Left kidney (tissue), 8 donors: ENCODE results near the gene PRDX5. TPM values are rescaled to one million over a fixed set of nuclear protein-coding genes. Genes with fewer than 3 reads are reported as not detected.

Experiments
- DNase-seq: peaks from one replicate; pipeline ENCODE4 v3.0.0-alpha.2; 2013
- long read RNA-seq, 8 donors: transcript quantifications; one replicate each; lab custom pipeline, GENCODE V29; 2026
- polyA plus RNA-seq: library from polyadenylated mRNA; unstranded; fragments of 120-200 nt; gene quantifications from one replicate; pipeline ENCODE4 v1.2.1, GENCODE V29; 2013; ENCODE audit not compliant: insufficient read length

The PRDX5 gene
- 148 TPM for polyA plus RNA-seq
- long read RNA-seq, donor 1, transcript PRDX5-202 (4 exons, 463 nt), result minor isoform, 12 of 302 reads
- long read RNA-seq, donor 1, transcript PRDX5-201 (6 exons, 893 nt), result major isoform, 165 of 302 reads
- long read RNA-seq, donor 1, transcript PRDX5-203 (5 exons, 596 nt), result minor isoform, 10 of 302 reads
- long read RNA-seq, donor 1, partial matches to known transcripts, result 90 of 302 reads
- long read RNA-seq, donor 1, other reads (novel, unspliced or antisense), result 25 of 302 reads
- long read RNA-seq, donor 2, transcript PRDX5-202 (4 exons, 463 nt), result minor isoform, 10 of 215 reads
- long read RNA-seq, donor 2, transcript PRDX5-201 (6 exons, 893 nt), result major isoform, 148 of 215 reads
- long read RNA-seq, donor 2, partial matches to known transcripts, result 41 of 215 reads
- long read RNA-seq, donor 2, other reads (novel, unspliced or antisense), result 12 of 215 reads
- long read RNA-seq, donor 3, transcript PRDX5-202 (4 exons, 463 nt), result minor isoform, 9 of 219 reads
- long read RNA-seq, donor 3, transcript PRDX5-201 (6 exons, 893 nt), result major isoform, 122 of 219 reads
- long read RNA-seq, donor 3, partial matches to known transcripts, result 72 of 219 reads
- long read RNA-seq, donor 3, other reads (novel, unspliced or antisense), result 14 of 219 reads
- long read RNA-seq, donor 4, transcript PRDX5-201 (6 exons, 893 nt), result major isoform, 18 of 37 reads
- long read RNA-seq, donor 4, partial matches to known transcripts, result 17 of 37 reads
- long read RNA-seq, donor 4, other reads (novel, unspliced or antisense), result 0 of 37 reads
- long read RNA-seq, donor 5, transcript PRDX5-201 (6 exons, 893 nt), result major isoform, 277 of 450 reads
- long read RNA-seq, donor 5, transcript PRDX5-203 (5 exons, 596 nt), result minor isoform, 9 of 450 reads
- long read RNA-seq, donor 5, transcript PRDX5-202 (4 exons, 463 nt), result minor isoform, 12 of 450 reads
- long read RNA-seq, donor 5, partial matches to known transcripts, result 120 of 450 reads
- long read RNA-seq, donor 5, other reads (novel, unspliced or antisense), result 32 of 450 reads
- long read RNA-seq, donor 6, transcript PRDX5-202 (4 exons, 463 nt), result minor isoform, 12 of 275 reads
- long read RNA-seq, donor 6, transcript PRDX5-201 (6 exons, 893 nt), result major isoform, 147 of 275 reads
- long read RNA-seq, donor 6, transcript PRDX5-203 (5 exons, 596 nt), result minor isoform, 5 of 275 reads
- long read RNA-seq, donor 6, partial matches to known transcripts, result 97 of 275 reads
- long read RNA-seq, donor 6, other reads (novel, unspliced or antisense), result 14 of 275 reads
- long read RNA-seq, donor 7, transcript PRDX5-201 (6 exons, 893 nt), result major isoform, 242 of 397 reads
- long read RNA-seq, donor 7, transcript PRDX5-202 (4 exons, 463 nt), result minor isoform, 22 of 397 reads
- long read RNA-seq, donor 7, transcript PRDX5-203 (5 exons, 596 nt), result minor isoform, 5 of 397 reads
- long read RNA-seq, donor 7, partial matches to known transcripts, result 110 of 397 reads
- long read RNA-seq, donor 7, other reads (novel, unspliced or antisense), result 18 of 397 reads
- long read RNA-seq, donor 8, transcript PRDX5-201 (6 exons, 893 nt), result major isoform, 75 of 96 reads
- long read RNA-seq, donor 8, partial matches to known transcripts, result 10 of 96 reads
- long read RNA-seq, donor 8, other reads (novel, unspliced or antisense), result 9 of 96 reads

- peak; percentile 93 for DNase-seq
These were observed at the start of gene PRDX5 for GRCh38 chr11:64317961-64318765. TSS of gene PRDX5 (plus strand) at chr11:64318121. CDS start at chr11:64318216, 95 bp downstream.

- DNase-seq, result no peak
These were observed 48.9 kb upstream of the PRDX5 start for GRCh38 chr11:64268893-64269539.

GRCh38 chr11:64269540-64270220 lies 48.2 kb upstream of the PRDX5 start:
- DNase-seq, result peak; percentile 98

GRCh38 chr11:64275031-64275800 lies 42.7 kb upstream of the PRDX5 start:
- no peak for DNase-seq

DNA sequence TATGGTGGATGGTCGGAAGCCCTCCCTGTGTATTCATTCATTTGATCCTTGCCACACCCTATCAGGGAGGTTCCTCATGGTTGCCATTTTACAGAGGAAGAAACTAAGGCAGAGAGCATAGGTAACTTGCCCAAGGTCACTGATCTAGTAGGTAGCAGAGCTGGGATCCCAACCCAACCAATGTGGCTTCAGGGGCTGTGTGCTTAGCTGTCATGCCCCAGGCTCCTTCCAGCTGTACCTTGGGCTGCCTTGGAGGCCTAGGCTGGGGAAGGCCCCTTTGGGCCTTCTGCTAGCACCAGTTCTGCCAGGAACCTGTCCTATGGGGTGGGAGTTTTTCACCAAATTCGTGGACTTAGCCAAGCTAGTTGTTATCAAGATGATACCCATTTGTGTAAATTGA lies 42.1 kb upstream of the PRDX5 start:
- no peak for DNase-seq

DNA sequence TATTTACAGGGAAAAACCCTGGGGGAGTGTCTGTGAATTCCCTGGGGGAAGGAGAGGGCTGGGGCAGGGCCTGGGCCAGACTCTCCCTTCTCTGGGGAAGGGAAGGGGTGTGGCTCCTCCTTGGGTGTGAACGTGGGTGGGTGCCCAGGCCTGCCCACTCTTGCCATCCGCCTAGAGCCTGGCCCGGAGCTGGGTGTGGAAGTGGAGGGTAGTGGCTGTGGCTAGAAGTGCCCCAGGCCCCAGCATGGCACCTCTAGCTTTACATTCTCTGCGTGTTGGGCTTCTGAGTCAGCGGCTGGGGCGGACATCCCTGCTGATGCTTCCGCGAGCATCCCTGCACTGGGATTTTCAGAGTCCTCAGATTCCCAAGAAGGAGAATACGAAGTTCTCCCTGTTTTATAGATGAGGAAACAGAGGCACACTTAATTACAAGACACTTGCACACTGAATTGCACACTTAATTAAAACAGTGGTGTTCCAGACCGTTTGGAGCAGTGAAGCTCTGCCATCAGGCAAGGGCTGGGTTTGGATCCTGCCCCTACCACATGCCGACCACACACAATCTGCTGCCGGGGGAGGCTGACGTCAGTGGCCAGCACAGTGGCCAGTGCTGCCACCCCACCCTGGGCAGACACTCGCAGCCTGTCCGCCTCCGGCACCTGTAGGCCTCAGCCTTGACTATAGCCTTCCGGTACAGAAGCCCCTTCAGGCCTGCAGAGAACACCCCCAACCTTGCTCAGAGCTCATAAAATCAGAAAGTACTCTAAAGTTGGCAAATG lies 41.1 kb upstream of the PRDX5 start:
- no peak for DNase-seq

DNA sequence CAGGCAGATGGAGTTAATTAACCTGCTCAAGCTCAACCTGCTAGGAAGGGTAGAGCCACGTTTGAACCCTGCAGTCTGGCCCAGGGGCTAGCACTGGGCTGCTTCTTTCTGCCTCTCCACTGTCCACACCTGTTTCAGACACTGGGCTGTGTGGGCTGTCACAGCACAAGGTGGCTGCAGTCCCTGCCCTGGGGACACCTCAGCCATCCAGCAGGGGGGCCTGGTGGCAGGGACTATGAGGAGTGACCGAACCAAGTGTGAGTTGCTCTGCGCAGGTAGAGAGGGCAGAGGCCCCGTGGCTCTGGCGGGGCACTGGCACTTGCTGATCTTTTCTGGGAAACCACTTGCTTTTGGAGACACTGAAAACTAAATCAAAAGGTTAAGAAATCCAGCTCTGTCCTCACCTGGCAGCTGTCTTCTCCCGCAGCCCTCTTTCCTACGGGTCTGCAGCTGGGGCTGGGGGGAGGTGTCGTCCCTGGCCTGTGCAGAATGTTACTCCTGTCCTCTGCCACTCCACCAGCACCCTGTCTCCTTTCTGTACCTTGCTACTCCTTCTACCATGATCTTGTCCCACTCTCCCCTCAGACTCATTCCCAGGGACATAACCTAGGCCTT lies 39.2 kb upstream of the PRDX5 start:
- DNase-seq, result no peak

DNA sequence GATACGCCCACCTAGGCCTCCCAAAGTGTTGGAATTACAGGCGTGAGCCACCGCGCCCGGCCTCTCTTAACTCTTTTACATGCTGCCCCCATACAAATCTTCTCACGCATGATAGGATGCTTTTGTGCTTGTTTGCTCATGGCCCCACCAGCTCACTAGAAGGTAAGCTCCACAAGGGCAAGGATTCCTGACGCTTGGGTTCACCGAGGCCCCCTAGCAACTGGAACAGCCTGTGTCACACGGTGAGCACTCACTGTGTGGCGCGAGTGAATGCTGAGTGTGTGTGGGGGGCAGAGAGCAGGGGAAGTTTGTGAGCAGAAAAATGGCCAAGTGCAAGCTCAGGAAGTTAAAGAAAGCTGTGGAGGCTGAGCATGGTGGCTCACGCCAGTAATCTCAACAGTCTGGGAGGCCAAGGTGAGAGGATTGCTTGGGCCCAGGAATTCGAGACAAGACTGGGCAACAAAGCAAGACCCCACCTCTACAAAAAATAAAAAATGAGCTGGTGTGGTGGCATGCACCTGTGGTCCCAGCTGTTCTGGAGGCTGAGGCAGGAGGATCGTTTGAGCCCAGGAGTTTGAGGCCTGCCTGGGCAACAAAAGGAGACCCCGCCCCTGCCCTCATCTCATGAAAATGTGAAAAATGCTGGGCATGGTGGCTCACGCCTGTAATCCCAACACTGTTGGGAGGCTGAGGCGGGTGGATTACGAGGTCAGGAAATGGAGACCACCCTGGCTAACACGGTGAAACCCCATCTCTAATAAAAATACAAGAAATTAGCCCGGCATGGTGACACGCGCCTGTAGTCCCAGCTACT lies 35.8 kb upstream of the PRDX5 start:
- no peak for DNase-seq

DNA sequence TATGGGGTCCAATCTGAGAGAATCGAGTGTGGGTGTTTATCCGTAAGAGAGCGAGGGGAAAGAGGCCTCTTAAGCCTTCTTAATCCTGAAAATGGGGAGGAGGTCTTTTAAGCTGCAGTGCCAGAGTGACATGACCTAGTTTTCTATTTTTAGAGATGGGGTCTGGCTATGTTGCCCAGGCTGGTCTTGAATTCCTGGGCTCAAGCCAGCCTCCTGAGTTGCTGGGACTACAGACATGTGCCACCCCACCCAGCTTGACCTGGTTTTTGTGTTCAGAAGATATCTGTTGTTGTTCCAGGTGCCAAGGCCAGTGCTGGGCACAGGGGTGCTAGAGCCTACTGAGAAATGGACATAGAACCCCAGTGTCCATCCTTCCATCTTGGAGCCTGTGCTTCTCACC lies 34.8 kb upstream of the PRDX5 start:
- DNase-seq, result no peak

DNA sequence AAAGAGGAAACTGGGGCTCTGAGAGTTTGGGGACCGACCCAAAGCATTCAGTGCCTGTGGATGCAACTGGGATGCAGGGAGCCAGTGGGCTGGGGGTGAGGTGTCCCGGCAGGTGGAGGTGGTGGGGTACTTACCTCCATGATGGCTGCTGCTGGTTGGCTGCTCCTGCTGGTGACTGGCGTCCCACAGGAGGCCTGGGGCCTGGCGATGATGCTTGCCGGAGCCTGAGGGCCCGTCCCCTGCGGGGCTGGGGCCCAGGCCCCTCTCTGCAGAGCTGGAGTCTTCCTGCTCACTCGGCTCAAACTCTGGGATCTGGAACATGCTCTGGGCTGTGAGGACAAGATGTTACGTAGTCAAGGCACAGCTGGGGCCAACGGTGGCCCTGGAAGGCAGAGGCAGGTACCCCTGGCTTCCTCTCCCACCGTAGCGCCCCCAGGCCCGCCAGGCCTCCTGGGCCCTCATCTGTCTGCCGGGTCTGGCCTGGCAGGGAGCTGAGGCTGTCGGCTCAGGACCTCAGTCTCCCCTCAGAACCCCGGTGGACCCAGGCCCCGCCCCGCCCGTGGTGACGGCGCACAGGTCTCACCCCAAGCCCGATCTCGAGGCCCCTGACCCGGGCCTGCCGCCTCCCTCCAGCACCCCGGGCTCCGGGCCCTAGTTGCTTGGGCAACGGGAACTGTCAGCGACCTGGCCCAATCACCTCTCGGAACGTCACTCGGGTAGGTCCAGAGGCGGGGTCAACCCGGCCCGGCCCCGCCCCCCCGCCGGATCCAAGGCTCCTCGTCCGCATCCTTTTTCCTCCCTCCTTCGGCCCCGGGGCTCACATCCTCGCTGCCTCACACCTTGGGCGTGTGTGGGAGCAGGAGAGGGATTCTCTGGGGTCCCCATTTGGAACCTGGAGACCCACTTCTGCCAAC lies 33.6 kb upstream of the PRDX5 start, which contains the start of gene BAD:
BAD (minus strand) TSS at position 618 of the 914 bp plus-strand sequence; CDS start at position 321, 297 bp downstream.
- DNase-seq, result peak; percentile 93

DNA sequence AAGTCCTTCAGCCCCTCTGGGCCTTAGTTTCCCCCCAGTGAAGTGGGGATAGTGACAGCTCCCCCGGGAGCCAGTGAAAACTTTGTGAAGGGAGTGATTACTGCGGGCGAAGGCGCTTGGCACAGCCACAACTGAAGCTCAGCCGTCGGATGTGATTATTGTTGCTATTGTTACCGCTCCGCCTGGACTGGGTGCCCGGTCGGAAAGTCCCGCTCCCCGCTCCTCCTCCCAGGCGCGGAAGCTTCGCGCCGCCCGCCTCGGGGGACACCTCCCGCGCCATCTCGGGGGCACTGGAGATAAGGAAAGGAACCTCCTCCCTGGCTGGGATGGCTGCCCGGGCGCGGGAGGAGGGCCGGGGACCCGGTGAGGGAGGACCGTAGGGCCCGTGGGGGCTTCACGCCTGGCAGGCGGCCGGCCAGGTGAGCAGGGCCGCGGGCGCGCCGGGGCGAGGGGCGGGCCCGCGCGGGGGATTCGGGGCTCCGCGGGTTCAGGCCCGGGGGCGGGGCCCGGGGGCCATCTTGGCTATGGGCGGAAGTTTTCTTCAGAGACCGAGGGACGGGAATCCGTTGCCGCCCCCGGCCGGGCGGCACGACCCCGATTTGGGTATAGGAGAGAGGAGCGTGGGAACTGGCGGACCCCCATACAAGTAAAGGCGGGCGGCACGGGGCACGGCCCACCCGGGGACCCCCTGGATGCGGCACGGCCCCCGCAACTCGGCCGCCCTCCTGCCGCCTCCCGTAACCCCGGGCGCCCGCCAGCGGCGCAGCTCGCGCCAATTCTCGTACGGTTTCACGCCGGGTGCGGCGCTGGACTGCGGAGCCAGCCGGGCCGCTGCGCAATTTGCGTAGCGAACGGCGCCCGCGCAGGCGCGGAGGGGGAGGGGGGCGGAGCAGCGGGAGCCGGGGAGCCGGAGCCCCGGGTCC lies 32.7 kb upstream of the PRDX5 start, which contains the start of gene GPR137:
GPR137 (plus strand) TSS at position 887 of the 923 bp plus-strand sequence. CDS start 677 bp downstream, outside the sequence.
- peak; percentile 73 for DNase-seq

GRCh38 chr11:64285885-64286800 lies 31.8 kb upstream of the PRDX5 start:
- DNase-seq, result no peak

GRCh38 chr11:64286801-64287159 lies 31.1 kb upstream of the PRDX5 start:
- no peak for DNase-seq
